Measurements from ENCODE around the gene AIG1.

DNA sequence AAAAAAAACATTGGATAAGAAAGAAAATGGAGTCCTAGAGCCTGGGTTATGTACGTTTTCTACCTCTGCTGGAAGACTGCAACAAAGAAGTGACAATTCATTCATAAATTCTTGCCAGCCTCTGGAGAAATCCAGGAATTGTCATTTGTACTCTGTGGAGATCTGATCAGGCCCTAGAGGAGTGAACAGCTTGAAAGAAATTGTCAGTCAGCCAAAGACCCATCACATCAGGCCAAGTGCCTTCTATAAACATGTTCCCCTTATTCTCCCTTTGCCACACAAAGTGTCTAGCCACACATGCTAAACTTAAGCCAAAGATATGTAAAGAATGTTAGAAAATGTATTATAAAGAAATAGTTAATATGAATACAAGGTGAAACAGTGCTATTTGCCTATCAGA is 237.4 kb downstream of the AIG1 start:
- TF ChIP-seq, protein P1, sequence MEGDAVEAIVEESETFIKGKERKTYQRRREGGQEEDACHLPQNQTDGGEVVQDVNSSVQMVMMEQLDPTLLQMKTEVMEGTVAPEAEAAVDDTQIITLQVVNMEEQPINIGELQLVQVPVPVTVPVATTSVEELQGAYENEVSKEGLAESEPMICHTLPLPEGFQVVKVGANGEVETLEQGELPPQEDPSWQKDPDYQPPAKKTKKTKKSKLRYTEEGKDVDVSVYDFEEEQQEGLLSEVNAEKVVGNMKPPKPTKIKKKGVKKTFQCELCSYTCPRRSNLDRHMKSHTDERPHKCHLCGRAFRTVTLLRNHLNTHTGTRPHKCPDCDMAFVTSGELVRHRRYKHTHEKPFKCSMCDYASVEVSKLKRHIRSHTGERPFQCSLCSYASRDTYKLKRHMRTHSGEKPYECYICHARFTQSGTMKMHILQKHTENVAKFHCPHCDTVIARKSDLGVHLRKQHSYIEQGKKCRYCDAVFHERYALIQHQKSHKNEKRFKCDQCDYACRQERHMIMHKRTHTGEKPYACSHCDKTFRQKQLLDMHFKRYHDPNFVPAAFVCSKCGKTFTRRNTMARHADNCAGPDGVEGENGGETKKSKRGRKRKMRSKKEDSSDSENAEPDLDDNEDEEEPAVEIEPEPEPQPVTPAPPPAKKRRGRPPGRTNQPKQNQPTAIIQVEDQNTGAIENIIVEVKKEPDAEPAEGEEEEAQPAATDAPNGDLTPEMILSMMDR (IDR thresholded peaks at IDR 0.05; ENCODE audit: poor library complexity), result no peak
- TF ChIP-seq EZH2 (IDR thresholded peaks at IDR 0.05; ENCODE audit: borderline replicate concordance), result no peak

All from hepatocyte (in vitro differentiated cells).